Breast epithelium (tissue), 4 donors: Measurements from ENCODE around the gene ROCK2. TPM values are rescaled to one million over a fixed set of nuclear protein-coding genes. Genes with fewer than 3 reads are reported as not detected.
A peak's percentile ranks its signal among the peaks of the same experiment; 100 is the strongest.

Experiments used
- DNase-seq, 2 donors: peaks; one replicate each; pipeline ENCODE4 v3.0.0-alpha.2; 2019; ENCODE audit warnings: low spot score in 2 of 2
- H3K27ac ChIP-seq, 2 donors: fragments of 200-600 bp; sonication (generic) in 1 of 2; one replicate each; pipeline ENCODE4 v1.5.1; 2016 to 2019; ENCODE audit warnings: mild to moderate bottlenecking in 1 of 2
- H3K27me3 ChIP-seq, 2 donors: fragments of 200-600 bp; sonication (generic) in 1 of 2; one replicate each; pipeline versions ENCODE4 v1.5.1 to v1.6.0; 2017 to 2019; ENCODE audit warnings: control low read depth in 1 of 2, mild to moderate bottlenecking in 1 of 2
- H3K36me3 ChIP-seq: fragments of 200-600 bp; one replicate; pipeline ENCODE4 v1.5.1; 2019
- H3K4me1 ChIP-seq, 2 donors: fragments of 200-600 bp; sonication (generic); one replicate each; pipeline ENCODE4 v1.5.1; 2016 to 2019; ENCODE audit warnings: control low read depth in 1 of 2
- H3K4me3 ChIP-seq, 3 donors: fragments of 200-600 bp; sonication (generic); 1 replicate in 2 of 3; 2 replicates in 1 of 3; pipeline ENCODE4 v1.5.1; 2016 to 2019; ENCODE audit warnings: mild to moderate bottlenecking in 3 of 3, moderate library complexity in 2 of 3
- H3K9me3 ChIP-seq, 2 donors: fragments of 200-600 bp; sonication (generic) in 1 of 2; one replicate each; pipeline ENCODE4 v1.5.1; 2016 to 2019; ENCODE audit warnings: control low read depth in 1 of 2
- POLR2A ChIP-seq: fragments of 450-650 bp; IDR thresholded peaks from one replicate; pipeline ENCODE4 v1.6.1; 2016; ENCODE audit warnings: antibody characterized with exemption, mild to moderate bottlenecking, moderate library complexity
- POLR2AphosphoS5 ChIP-seq, 3 donors: sonication (generic); formaldehyde crosslinking; IDR thresholded peaks; one replicate each; pipeline ENCODE4 v1.6.1; 2017; ENCODE audit warnings: antibody characterized with exemption in 3 of 3
- intact Hi-C: fragments of 100-400 bp; cut with DNase I; formaldehyde crosslinking; loops from one replicate; pipeline ENCODE4 v1.15.1; 2023; ENCODE audit warnings: low total_unique reads
- total RNA-seq, 3 donors: library from RNA; depleted of rRNA; stranded (reverse); fragments of >200 nt; gene quantifications; one replicate each; pipeline ENCODE4 v1.1.0, GENCODE V29; 2016
- TF ChIP-seq, protein P1 (sequence below), 3 donors: fragments of 450-650 bp; IDR thresholded peaks; one replicate each; pipeline ENCODE4 v1.5.1; 2016 to 2017; ENCODE audit warnings: antibody characterized with exemption in 3 of 3, mild to moderate bottlenecking in 3 of 3, moderate library complexity in 3 of 3

Gene ROCK2
- total RNA-seq, 3 donors from 2014 or later: 87.1 to 181 (median 103) TPM

DNA sequence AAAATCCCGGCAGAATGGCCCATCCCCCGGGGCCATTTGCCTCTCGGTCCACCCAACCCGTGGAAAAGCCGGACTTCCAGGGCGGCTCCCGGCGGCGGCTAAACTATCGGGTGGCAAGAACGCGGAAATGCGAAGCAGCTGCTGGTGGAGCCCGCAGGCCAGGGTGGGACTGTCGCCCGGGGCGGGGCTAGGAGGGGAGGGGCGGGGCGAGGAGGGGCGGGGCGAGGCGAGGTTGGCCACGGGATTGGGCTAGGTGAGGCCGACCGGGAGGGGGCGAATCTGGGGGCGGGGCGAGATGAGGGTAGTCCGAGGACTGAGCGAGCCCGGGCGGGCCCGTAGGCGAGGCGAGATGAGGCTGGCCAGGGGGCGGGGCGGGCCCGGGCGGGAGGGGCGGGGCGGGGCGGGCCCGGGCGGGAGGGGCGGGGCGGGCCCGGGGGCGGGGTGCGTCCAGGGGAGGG lies 189.5 kb downstream of the ROCK2 start:
- no peaks in the 10 kb centered on the region for H3K36me3 ChIP-seq
- peak overlapping the region; percentile 73 to 79 (median 75) for H3K4me3 ChIP-seq
- intact Hi-C loops: loop anchor here (5.0 kb wide), 1 partner anchor 568 kb away; no protein-coding TSS in a partner anchor
- H3K27ac ChIP-seq: peak overlapping the region; percentile 91 to 92
- no peaks in the 10 kb centered on the region for H3K9me3 ChIP-seq
- no peak for TF ChIP-seq POLR2A
- peak in 1 of 3 donors; percentile 42 for TF ChIP-seq POLR2AphosphoS5 (IDR thresholded peaks at IDR 0.05)
- TF ChIP-seq, protein P1, sequence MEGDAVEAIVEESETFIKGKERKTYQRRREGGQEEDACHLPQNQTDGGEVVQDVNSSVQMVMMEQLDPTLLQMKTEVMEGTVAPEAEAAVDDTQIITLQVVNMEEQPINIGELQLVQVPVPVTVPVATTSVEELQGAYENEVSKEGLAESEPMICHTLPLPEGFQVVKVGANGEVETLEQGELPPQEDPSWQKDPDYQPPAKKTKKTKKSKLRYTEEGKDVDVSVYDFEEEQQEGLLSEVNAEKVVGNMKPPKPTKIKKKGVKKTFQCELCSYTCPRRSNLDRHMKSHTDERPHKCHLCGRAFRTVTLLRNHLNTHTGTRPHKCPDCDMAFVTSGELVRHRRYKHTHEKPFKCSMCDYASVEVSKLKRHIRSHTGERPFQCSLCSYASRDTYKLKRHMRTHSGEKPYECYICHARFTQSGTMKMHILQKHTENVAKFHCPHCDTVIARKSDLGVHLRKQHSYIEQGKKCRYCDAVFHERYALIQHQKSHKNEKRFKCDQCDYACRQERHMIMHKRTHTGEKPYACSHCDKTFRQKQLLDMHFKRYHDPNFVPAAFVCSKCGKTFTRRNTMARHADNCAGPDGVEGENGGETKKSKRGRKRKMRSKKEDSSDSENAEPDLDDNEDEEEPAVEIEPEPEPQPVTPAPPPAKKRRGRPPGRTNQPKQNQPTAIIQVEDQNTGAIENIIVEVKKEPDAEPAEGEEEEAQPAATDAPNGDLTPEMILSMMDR (IDR thresholded peaks at IDR 0.05): no peak
- H3K27me3 ChIP-seq: no peaks in the 10 kb centered on the region
- peak; percentile 96 to 99 for DNase-seq
- H3K4me1 ChIP-seq: no peaks in the 10 kb centered on the region

- Histone ChIP-seq H3K4me1 (no peaks in the 10 kb centered on the region), H3K4me3 (peak overlapping the region; percentile 41 to 79 (median 75)), H3K27me3 (no peaks in the 10 kb centered on the region), H3K9me3 (no peaks in the 10 kb centered on the region), H3K27ac (peak overlapping the region; percentile 91 to 92), H3K36me3 (no peaks in the 10 kb centered on the region)
- TF ChIP-seq POLR2A (no peak), POLR2AphosphoS5 (IDR thresholded peaks at IDR 0.05) (no peak)
- TF ChIP-seq, protein P1 (IDR thresholded peaks at IDR 0.05): no peak
- intact Hi-C loops: loop anchor here (5.0 kb wide), 1 partner anchor 567 kb away; no protein-coding TSS in a partner anchor
- no peak for DNase-seq
Observed at GRCh38 chr2:11154016-11154922, 190.2 kb downstream of the ROCK2 start.

DNA sequence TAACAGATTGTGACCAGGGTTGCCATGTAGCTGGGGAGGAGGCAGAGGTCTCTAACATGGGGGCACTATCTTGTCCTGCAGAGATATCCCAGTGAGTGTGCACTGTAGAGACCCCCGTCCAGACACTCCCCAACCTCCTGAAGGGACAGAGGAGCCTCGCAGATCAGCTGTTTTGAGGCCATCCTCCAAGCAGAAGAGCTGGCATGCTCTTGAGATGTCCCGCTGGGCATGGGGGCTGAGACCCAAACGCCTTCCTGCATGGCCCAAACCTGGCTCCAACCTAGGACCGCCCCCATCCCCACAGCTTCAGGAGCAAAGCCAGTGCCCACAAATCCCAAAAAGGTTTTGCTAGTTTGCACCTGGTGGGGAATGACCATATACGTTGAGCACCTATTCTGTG lies 191.8 kb downstream of the ROCK2 start:
- H3K27ac ChIP-seq: no peak overlapping the region
- H3K36me3 ChIP-seq: no peaks in the 10 kb centered on the region
- intact Hi-C loops: loop anchor here (5.0 kb wide), 1 partner anchor 565 kb away; no protein-coding TSS in a partner anchor
- no peaks in the 10 kb centered on the region for H3K4me1 ChIP-seq
- no peak for DNase-seq
- H3K27me3 ChIP-seq: no peaks in the 10 kb centered on the region
- TF ChIP-seq, protein P1 (IDR thresholded peaks at IDR 0.05): no peak
- TF ChIP-seq POLR2AphosphoS5 (IDR thresholded peaks at IDR 0.05) (no peak), POLR2A (no peak)
- no peak overlapping the region for H3K4me3 ChIP-seq
- no peaks in the 10 kb centered on the region for H3K9me3 ChIP-seq

GRCh38 chr2:11147263-11147662 lies 197.2 kb downstream of the ROCK2 start:
- Histone ChIP-seq H3K36me3 (no peaks in the 10 kb centered on the region), H3K9me3 (no peaks in the 10 kb centered on the region), H3K27me3 (no peaks in the 10 kb centered on the region), H3K27ac (no peak overlapping the region), H3K4me1 (no peaks in the 10 kb centered on the region), H3K4me3 (no peak overlapping the region)
- intact Hi-C loops: no loop called here
- no peak for DNase-seq
- no peak for TF ChIP-seq POLR2AphosphoS5 (IDR thresholded peaks at IDR 0.05)
- TF ChIP-seq, protein P1 (IDR thresholded peaks at IDR 0.05): no peak
- no peak for TF ChIP-seq POLR2A

GRCh38 chr2:11146076-11146475 lies 198.4 kb downstream of the ROCK2 start:
- no peak for DNase-seq
- Histone ChIP-seq H3K36me3 (no peaks in the 10 kb centered on the region), H3K9me3 (no peaks in the 10 kb centered on the region), H3K27me3 (no peaks in the 10 kb centered on the region), H3K4me1 (no peaks in the 10 kb centered on the region), H3K4me3 (no peak overlapping the region), H3K27ac (no peak overlapping the region)
- intact Hi-C loops: no loop called here
- TF ChIP-seq, protein P1 (IDR thresholded peaks at IDR 0.05): no peak
- TF ChIP-seq POLR2A (no peak), POLR2AphosphoS5 (IDR thresholded peaks at IDR 0.05) (no peak)
